ENCODE results near the gene NAA60. TPM values are rescaled to one million over a fixed set of nuclear protein-coding genes. Genes with fewer than 3 reads are reported as not detected.
A peak's percentile ranks its signal among the peaks of the same experiment; 100 is the strongest.

Gene NAA60
- total and polyA plus RNA-seq, 2 of the 13 experiments (the other 11 are each of a cell fraction or from before 2014, with no cell fraction given) = 14.7 to 32.0 TPM

DNA sequence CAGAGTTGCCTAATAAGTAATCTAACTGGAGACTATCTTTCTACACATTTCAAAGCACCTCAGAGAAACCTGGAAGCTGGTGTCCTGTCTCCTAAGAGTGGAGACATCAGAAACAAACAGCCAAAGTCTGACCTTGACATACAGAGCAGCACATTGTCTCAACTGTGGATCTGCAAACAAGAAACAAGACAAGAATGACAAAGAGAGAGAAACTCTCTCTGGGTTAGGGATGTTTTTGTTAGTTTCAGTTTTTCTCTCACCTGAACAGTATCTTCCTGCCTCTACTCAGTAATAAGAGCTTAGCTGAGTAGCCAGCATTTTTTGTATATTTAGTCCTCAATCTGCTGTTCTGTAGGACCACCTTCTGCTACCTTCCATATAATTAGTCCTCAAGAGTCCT is 9.1 kb upstream of the NAA60 start:
- Histone ChIP-seq H3K27me3 (ENCODE audit: control insufficient read depth in 1 of 2, insufficient read depth in 2 of 2, low read length in 2 of 2) (no peaks in the 10 kb centered on the region), H3K4me3 (replicated peaks in 1 of 3; ENCODE audit: insufficient read depth in 1 of 3, low read depth in 2 of 3, low read length in 3 of 3) (no peak overlapping the region), H3K4me1 (ENCODE audit: insufficient read depth, low read length) (peaks cover 26% of the 10 kb centered on the region), H3K9me3 (ENCODE audit: low read length) (no peaks in the 10 kb centered on the region), H3K36me3 (replicated peaks in 1 of 2; ENCODE audit: control insufficient read depth in 1 of 2, insufficient read depth in 2 of 2, low read length in 2 of 2) (peaks cover 0 to 1% of the 10 kb centered on the region in 2 experiments; a peak in 2 of 5 replicates), H3K79me2 (ENCODE audit: insufficient read depth, low read length) (peaks cover 7% of the 10 kb centered on the region), H3K9ac (ENCODE audit: insufficient read depth, low read depth, low read length) (no peak overlapping the region), H4K20me1 (ENCODE audit: insufficient read depth, low read length) (no peaks in the 10 kb centered on the region), H3K27ac (ENCODE audit: extremely low read length, insufficient read depth, low read length) (no peak overlapping the region), H2AFZ (ENCODE audit: low read length) (no peak overlapping the region), H3K4me2 (ENCODE audit: low read depth, low read length) (no peak overlapping the region)
- in situ Hi-C loops (cut with HindIII; ENCODE audit: extremely low pct_ligation_motif_present, low pct_unique_long_range_greater_than_20kb) (no loop called here), intact Hi-C loops (cut with micrococcal nuclease; ENCODE audit: unreplicated experiment) (no loop called here)
- BruUV-seq (replicated peaks) = no TSS peak
- ATAC-seq = no peak
- FAIRE-seq = peak; percentile 75
- ChIA-PET POLR2A (interaction anchor here (2.0 kb wide), 1 partner anchor 9 kb away, joined by 5 read pairs; the partner anchor contains the start of genes NAA60 and ZNF597), CTCF (ENCODE audit: low intra/inter-chr PET ratio, low total read pairs) (no interaction called here)
- DNase-seq (ENCODE audit: low spot score) = no peak
- TF ChIP-seq, protein P1, sequence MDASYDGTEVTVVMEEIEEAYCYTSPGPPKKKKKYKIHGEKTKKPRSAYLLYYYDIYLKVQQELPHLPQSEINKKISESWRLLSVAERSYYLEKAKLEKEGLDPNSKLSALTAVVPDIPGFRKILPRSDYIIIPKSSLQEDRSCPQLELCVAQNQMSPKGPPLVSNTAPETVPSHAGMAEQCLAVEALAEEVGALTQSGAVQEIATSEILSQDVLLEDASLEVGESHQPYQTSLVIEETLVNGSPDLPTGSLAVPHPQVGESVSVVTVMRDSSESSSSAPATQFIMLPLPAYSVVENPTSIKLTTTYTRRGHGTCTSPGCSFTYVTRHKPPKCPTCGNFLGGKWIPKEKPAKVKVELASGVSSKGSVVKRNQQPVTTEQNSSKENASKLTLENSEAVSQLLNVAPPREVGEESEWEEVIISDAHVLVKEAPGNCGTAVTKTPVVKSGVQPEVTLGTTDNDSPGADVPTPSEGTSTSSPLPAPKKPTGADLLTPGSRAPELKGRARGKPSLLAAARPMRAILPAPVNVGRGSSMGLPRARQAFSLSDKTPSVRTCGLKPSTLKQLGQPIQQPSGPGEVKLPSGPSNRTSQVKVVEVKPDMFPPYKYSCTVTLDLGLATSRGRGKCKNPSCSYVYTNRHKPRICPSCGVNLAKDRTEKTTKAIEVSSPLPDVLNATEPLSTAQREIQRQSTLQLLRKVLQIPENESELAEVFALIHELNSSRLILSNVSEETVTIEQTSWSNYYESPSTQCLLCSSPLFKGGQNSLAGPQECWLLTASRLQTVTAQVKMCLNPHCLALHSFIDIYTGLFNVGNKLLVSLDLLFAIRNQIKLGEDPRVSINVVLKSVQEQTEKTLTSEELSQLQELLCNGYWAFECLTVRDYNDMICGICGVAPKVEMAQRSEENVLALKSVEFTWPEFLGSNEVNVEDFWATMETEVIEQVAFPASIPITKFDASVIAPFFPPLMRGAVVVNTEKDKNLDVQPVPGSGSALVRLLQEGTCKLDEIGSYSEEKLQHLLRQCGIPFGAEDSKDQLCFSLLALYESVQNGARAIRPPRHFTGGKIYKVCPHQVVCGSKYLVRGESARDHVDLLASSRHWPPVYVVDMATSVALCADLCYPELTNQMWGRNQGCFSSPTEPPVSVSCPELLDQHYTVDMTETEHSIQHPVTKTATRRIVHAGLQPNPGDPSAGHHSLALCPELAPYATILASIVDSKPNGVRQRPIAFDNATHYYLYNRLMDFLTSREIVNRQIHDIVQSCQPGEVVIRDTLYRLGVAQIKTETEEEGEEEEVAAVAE (CRISPR knock-in tag; IDR thresholded peaks at IDR 0.05; ENCODE audit: borderline replicate concordance) = no peak
- TF ChIP-seq, protein P2, sequence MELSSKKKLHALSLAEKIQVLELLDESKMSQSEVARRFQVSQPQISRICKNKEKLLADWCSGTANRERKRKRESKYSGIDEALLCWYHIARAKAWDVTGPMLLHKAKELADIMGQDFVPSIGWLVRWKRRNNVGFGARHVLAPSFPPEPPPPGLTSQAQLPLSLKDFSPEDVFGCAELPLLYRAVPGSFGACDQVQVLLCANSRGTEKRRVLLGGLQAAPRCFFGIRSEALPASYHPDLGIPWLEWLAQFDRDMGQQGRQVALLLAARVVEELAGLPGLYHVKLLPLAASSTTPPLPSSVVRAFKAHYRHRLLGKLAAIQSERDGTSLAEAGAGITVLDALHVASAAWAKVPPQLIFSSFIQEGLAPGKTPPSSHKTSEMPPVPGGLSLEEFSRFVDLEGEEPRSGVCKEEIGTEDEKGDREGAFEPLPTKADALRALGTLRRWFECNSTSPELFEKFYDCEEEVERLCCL (CRISPR knock-in tag; IDR thresholded peaks at IDR 0.05; ENCODE audit: borderline replicate concordance) = no peak
- TF ChIP-seq ZNF121 (CRISPR knock-in tag; IDR thresholded peaks at IDR 0.05) (no peak), ZNF468 (CRISPR knock-in tag; IDR thresholded peaks at IDR 0.05) (no peak), ZSCAN25 (CRISPR knock-in tag; IDR thresholded peaks at IDR 0.05) (no peak), SOX6 (IDR thresholded peaks at IDR 0.05) (no peak), SOX6 (CRISPR knock-in tag; IDR thresholded peaks at IDR 0.05) (0 out of 2 replicates have a peak, but pooled peaks have one; percentile 17), ZSCAN29 (CRISPR knock-in tag; conservative IDR thresholded peaks at IDR 0.05) (no peak), SOX13 (IDR thresholded peaks at IDR 0.05) (no peak), SOX13 (CRISPR knock-in tag; conservative IDR thresholded peaks at IDR 0.05 in 1 of 2, IDR thresholded peaks at IDR 0.05 in 1 of 2) (peak in 1 of 2 experiments; percentile 62; a peak in 2 of 4 replicates)
- TF ChIP-seq, protein P3, sequence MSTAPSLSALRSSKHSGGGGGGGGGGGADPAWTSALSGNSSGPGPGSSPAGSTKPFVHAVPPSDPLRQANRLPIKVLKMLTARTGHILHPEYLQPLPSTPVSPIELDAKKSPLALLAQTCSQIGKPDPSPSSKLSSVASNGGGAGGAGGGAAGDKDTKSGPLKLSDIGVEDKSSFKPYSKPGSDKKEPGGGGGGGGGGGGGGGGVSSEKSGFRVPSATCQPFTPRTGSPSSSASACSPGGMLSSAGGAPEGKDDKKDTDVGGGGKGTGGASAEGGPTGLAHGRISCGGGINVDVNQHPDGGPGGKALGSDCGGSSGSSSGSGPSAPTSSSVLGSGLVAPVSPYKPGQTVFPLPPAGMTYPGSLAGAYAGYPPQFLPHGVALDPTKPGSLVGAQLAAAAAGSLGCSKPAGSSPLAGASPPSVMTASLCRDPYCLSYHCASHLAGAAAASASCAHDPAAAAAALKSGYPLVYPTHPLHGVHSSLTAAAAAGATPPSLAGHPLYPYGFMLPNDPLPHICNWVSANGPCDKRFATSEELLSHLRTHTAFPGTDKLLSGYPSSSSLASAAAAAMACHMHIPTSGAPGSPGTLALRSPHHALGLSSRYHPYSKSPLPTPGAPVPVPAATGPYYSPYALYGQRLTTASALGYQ (CRISPR knock-in tag; IDR thresholded peaks at IDR 0.05) = no peak
- TF ChIP-seq, protein P4, sequence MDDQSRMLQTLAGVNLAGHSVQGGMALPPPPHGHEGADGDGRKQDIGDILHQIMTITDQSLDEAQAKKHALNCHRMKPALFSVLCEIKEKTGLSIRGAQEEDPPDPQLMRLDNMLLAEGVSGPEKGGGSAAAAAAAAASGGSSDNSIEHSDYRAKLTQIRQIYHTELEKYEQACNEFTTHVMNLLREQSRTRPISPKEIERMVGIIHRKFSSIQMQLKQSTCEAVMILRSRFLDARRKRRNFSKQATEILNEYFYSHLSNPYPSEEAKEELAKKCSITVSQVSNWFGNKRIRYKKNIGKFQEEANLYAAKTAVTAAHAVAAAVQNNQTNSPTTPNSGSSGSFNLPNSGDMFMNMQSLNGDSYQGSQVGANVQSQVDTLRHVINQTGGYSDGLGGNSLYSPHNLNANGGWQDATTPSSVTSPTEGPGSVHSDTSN (CRISPR knock-in tag; IDR thresholded peaks at IDR 0.05; ENCODE audit: borderline replicate concordance) = no peak
